ENCODE data around the gene GIPC1.
A peak's percentile ranks its signal among the peaks of the same experiment; 100 is the strongest.

Gene GIPC1

DNA sequence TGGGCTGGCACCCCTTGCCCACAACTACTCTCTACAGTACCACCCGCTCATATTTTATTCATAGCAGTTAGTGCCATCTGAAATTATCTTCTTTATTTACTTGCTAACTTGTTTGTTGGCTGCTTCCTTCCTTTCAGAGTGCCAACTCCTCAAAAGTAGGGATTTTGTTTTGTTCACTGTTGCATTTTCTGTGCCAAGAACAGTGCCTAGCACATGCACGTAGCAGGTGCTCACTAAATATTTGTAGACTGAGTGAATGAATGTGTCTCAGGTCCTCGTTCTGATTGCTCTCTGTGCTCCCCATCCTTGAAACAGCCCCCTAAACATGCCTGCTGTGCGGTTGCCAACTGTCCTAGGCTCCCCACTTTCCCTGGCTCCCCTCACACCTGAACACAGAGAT lies 1.5 kb downstream of the GIPC1 start:
- H3K9ac ChIP-seq (ENCODE audit: low read length), result no peak overlapping the region
- no peak overlapping the region for H3K4me3 ChIP-seq (ENCODE audit: low read depth, low read length)
- peak overlapping the region; percentile 98 for H3K4ac ChIP-seq (ENCODE audit: low read depth, low read length)

DNA sequence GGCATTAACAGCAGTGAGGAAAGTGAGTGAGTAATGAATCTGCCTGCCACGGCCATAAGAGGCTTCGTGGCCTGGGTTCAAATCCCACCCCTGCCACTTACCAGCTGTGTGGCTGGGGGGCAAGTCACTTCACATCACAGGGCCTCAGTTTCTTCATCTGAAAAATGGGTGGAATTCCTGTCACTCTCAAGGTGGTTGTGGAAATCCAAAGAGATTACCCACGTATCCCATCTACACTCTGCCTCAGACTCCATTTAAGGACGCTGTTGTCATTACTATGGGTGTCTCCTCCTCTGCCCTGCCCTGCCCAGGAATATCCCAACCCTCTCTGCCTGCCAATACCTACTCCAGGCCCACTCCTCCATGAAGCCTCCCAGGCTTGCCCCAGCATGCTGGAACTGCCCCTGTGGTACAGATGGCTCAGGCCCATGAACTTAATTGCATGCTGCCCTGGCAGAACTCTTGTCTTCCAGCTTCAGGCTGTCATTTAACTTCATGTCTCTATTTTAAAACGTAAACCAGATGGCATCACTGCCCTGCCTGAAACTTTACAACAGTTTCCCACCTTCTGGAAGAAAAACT lies 3.1 kb downstream of the GIPC1 start:
- Histone ChIP-seq H3K23ac (ENCODE audit: low read length) (no peak overlapping the region), H2BK120ac (ENCODE audit: insufficient read depth, low read length, poor library complexity) (no peak overlapping the region), H3K79me2 (ENCODE audit: control insufficient read depth, insufficient read depth, low read length, poor library complexity) (peaks cover 13% of the 10 kb centered on the region), H3K4me1 (ENCODE audit: control insufficient read depth in 1 of 2, insufficient read depth in 2 of 2, low read length in 2 of 2) (peaks cover 7 to 10% of the 10 kb centered on the region in 2 experiments), H4K8ac (ENCODE audit: low read depth, low read length) (no peak overlapping the region), H2AK5ac (ENCODE audit: low read length) (no peak overlapping the region), H3K4ac (ENCODE audit: low read depth, low read length) (no peak overlapping the region), H3K14ac (ENCODE audit: low read length) (no peak overlapping the region), H3K27me3 (ENCODE audit: insufficient read depth, low read length) (no peaks in the 10 kb centered on the region), H3K9me3 (ENCODE audit: insufficient read depth, low read depth, low read length) (peaks cover 2% of the 10 kb centered on the region), H3K36me3 (ENCODE audit: control insufficient read depth in 1 of 2, insufficient read depth in 2 of 2, low read length in 2 of 2) (peaks cover 24 to 29% of the 10 kb centered on the region in 2 experiments), H3K4me2 (ENCODE audit: low read length) (no peak overlapping the region), H4K91ac (ENCODE audit: low read depth, low read length) (no peak overlapping the region), H3K9ac (ENCODE audit: low read length) (no peak overlapping the region), H3K27ac (ENCODE audit: low read depth, low read length) (no peak overlapping the region), H3K4me3 (ENCODE audit: low read depth, low read length) (no peak overlapping the region), H3K18ac (ENCODE audit: low read length) (no peak overlapping the region), H2BK5ac (ENCODE audit: low read depth, low read length, poor library complexity) (no peak overlapping the region), H2BK12ac (ENCODE audit: low read length) (no peak overlapping the region), H2AFZ (ENCODE audit: insufficient read depth, low read length, poor library complexity) (no peak overlapping the region), H3K79me1 (ENCODE audit: low read length) (peaks cover 10% of the 10 kb centered on the region), H4K12ac (ENCODE audit: low read depth, low read length) (no peak overlapping the region)
- no peak for DNase-seq
- WGBS (ENCODE audit: extremely low coverage, insufficient coverage, insufficient read length), result no CpG with 5 or more reads among the region's 5 CpGs

More for the DNA sequence above, 1.5 kb downstream of the GIPC1 start:
- peaks cover 7 to 10% of the 10 kb centered on the region in 2 experiments for H3K4me1 ChIP-seq (ENCODE audit: control insufficient read depth in 1 of 2, insufficient read depth in 2 of 2, low read length in 2 of 2)
- no peak overlapping the region for H2BK5ac ChIP-seq (ENCODE audit: low read depth, low read length, poor library complexity)
- H3K79me1 ChIP-seq (ENCODE audit: low read length), result peaks cover 10% of the 10 kb centered on the region
- peaks cover 2% of the 10 kb centered on the region for H3K9me3 ChIP-seq (ENCODE audit: insufficient read depth, low read depth, low read length)
- no peak overlapping the region for H2BK120ac ChIP-seq (ENCODE audit: insufficient read depth, low read length, poor library complexity)
- WGBS (ENCODE audit: extremely low coverage, insufficient coverage, insufficient read length), result no CpG with 5 or more reads among the region's 4 CpGs
- no peak overlapping the region for H3K27ac ChIP-seq (ENCODE audit: low read depth, low read length)
- H4K91ac ChIP-seq (ENCODE audit: low read depth, low read length), result peak overlapping the region; percentile 19
- H4K8ac ChIP-seq (ENCODE audit: low read depth, low read length), result no peak overlapping the region
- H3K18ac ChIP-seq (ENCODE audit: low read length), result peak overlapping the region; percentile 77
- H3K27me3 ChIP-seq (ENCODE audit: insufficient read depth, low read length), result no peaks in the 10 kb centered on the region
- peak overlapping the region; percentile 30 for H2BK12ac ChIP-seq (ENCODE audit: low read length)
- no peak overlapping the region for H2AFZ ChIP-seq (ENCODE audit: insufficient read depth, low read length, poor library complexity)
- peak overlapping the region; percentile 81 for H3K4me2 ChIP-seq (ENCODE audit: low read length)
- no peak overlapping the region for H3K23ac ChIP-seq (ENCODE audit: low read length)
- peaks cover 13% of the 10 kb centered on the region for H3K79me2 ChIP-seq (ENCODE audit: control insufficient read depth, insufficient read depth, low read length, poor library complexity)
- no peak for DNase-seq
- H2AK5ac ChIP-seq (ENCODE audit: low read length), result no peak overlapping the region
- no peak overlapping the region for H3K14ac ChIP-seq (ENCODE audit: low read length)
- peaks cover 17 to 19% of the 10 kb centered on the region in 2 experiments for H3K36me3 ChIP-seq (ENCODE audit: control insufficient read depth in 1 of 2, insufficient read depth in 2 of 2, low read length in 2 of 2)
- peak overlapping the region; percentile 20 for H4K12ac ChIP-seq (ENCODE audit: low read depth, low read length)

DNA sequence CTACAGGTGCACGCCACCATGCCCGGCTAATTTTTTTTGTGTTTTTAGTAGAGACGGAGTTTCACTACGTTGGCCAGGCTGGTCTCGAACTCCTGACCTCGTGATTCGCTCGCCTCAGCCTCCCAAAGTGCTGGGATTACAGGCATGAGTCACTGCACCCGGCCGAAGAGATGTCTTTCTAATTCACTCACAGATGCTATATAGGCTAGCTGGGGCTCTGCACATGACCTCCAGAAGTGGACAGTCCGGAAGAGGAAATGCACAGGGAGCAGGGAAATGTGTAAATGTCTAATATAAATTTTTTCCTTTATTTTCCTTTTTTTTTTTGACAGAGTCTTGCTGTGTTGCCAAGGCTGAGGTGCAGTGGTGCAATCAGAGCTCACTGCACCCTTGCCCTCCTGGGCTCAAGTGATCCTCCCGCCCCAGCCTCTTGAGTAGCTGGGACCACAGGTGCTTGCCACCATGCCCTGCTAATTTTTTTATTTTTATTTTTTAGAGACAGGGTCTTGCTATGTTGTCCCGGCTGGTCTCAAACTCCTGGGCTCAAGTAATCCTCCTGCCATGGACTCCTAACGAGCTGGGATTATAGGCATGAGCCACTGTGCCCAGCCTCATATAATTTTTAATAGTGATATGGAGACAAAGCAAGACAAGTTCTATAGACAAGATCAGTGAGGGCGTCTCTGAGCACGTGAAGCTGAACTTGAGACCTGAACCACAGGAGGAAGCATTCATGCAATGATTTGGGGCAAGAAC lies 8.4 kb downstream of the GIPC1 start:
- Histone ChIP-seq H3K27me3 (ENCODE audit: insufficient read depth, low read length) (no peaks in the 10 kb centered on the region), H4K12ac (ENCODE audit: low read depth, low read length) (no peak overlapping the region), H4K8ac (ENCODE audit: low read depth, low read length) (no peak overlapping the region), H3K4me2 (ENCODE audit: low read length) (no peak overlapping the region), H3K36me3 (ENCODE audit: control insufficient read depth in 1 of 2, insufficient read depth in 2 of 2, low read length in 2 of 2) (peaks cover 26 to 29% of the 10 kb centered on the region in 2 experiments), H2BK12ac (ENCODE audit: low read length) (no peak overlapping the region), H3K9ac (ENCODE audit: low read length) (no peak overlapping the region), H3K23ac (ENCODE audit: low read length) (no peak overlapping the region), H3K27ac (ENCODE audit: low read depth, low read length) (no peak overlapping the region), H3K18ac (ENCODE audit: low read length) (no peak overlapping the region), H3K4me3 (ENCODE audit: low read depth, low read length) (no peak overlapping the region), H2AFZ (ENCODE audit: insufficient read depth, low read length, poor library complexity) (no peak overlapping the region), H3K4ac (ENCODE audit: low read depth, low read length) (no peak overlapping the region), H2BK5ac (ENCODE audit: low read depth, low read length, poor library complexity) (no peak overlapping the region), H2AK5ac (ENCODE audit: low read length) (no peak overlapping the region), H3K14ac (ENCODE audit: low read length) (no peak overlapping the region), H2BK120ac (ENCODE audit: insufficient read depth, low read length, poor library complexity) (no peak overlapping the region), H4K91ac (ENCODE audit: low read depth, low read length) (no peak overlapping the region), H3K79me2 (ENCODE audit: control insufficient read depth, insufficient read depth, low read length, poor library complexity) (no peaks in the 10 kb centered on the region), H3K4me1 (ENCODE audit: control insufficient read depth in 1 of 2, insufficient read depth in 2 of 2, low read length in 2 of 2) (no peaks in the 10 kb centered on the region), H3K9me3 (ENCODE audit: insufficient read depth, low read depth, low read length) (peaks cover 2% of the 10 kb centered on the region), H3K79me1 (ENCODE audit: low read length) (no peaks in the 10 kb centered on the region)
- no CpG with 5 or more reads among the region's 16 CpGs for WGBS (ENCODE audit: extremely low coverage, insufficient coverage, insufficient read length)
- DNase-seq, result no peak

DNA sequence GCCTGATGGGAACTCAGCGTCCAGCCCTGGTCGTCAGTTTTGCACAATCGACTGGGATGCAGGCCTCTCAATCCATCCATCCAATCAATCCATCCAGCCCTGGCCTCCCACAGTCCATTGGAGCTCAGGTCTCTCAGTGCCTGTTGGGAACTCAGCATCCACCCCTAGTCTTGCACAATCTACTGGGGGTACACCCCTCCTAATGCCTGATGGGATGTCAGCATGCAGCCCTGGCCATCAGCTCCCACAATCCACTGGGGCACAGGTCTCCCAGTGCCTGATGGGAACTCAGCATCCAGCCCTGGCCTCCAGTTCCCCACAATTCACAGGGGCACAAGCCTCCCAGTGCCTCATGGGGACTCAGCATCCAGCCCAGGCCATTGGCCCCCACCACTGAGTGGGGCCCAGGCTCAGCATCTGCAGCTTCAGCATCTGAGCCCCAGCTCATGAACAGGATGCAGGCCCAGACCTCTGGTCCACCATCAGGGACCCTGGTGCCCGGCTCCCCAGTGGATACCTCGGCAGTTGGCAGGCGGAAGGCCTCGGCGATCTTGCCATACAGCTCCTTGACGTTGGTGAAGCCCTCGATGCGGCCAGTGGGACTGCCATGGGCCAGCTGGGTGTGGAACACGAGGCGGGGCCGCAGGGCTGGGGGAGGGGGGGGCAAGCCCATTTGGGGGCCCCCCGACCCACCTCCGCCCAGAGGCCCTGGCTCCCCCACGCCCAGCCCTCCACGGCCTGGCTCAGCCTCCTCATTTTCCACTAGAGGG lies 13.6 kb downstream of the GIPC1 start:
- H2AK5ac ChIP-seq (ENCODE audit: low read length), result no peak overlapping the region
- H3K4me3 ChIP-seq (ENCODE audit: low read depth, low read length), result no peak overlapping the region
- no CpG with 5 or more reads among the region's 18 CpGs for WGBS (ENCODE audit: extremely low coverage, insufficient coverage, insufficient read length)
- no peak overlapping the region for H3K4ac ChIP-seq (ENCODE audit: low read depth, low read length)
- no peaks in the 10 kb centered on the region for H3K4me1 ChIP-seq (ENCODE audit: control insufficient read depth in 1 of 2, insufficient read depth in 2 of 2, low read length in 2 of 2)
- H3K18ac ChIP-seq (ENCODE audit: low read length), result no peak overlapping the region
- H2BK5ac ChIP-seq (ENCODE audit: low read depth, low read length, poor library complexity), result no peak overlapping the region
- no peak overlapping the region for H2BK12ac ChIP-seq (ENCODE audit: low read length)
- no peaks in the 10 kb centered on the region for H3K79me2 ChIP-seq (ENCODE audit: control insufficient read depth, insufficient read depth, low read length, poor library complexity)
- H3K36me3 ChIP-seq (ENCODE audit: control insufficient read depth in 1 of 2, insufficient read depth in 2 of 2, low read length in 2 of 2), result peaks cover 44 to 45% of the 10 kb centered on the region in 2 experiments
- no peak overlapping the region for H4K12ac ChIP-seq (ENCODE audit: low read depth, low read length)
- no peak overlapping the region for H2AFZ ChIP-seq (ENCODE audit: insufficient read depth, low read length, poor library complexity)
- no peak overlapping the region for H3K14ac ChIP-seq (ENCODE audit: low read length)
- H3K79me1 ChIP-seq (ENCODE audit: low read length), result no peaks in the 10 kb centered on the region
- no peak overlapping the region for H4K91ac ChIP-seq (ENCODE audit: low read depth, low read length)
- no peak overlapping the region for H3K23ac ChIP-seq (ENCODE audit: low read length)
- no peak overlapping the region for H3K27ac ChIP-seq (ENCODE audit: low read depth, low read length)
- no peak overlapping the region for H3K4me2 ChIP-seq (ENCODE audit: low read length)
- no peaks in the 10 kb centered on the region for H3K9me3 ChIP-seq (ENCODE audit: insufficient read depth, low read depth, low read length)
- no peak overlapping the region for H2BK120ac ChIP-seq (ENCODE audit: insufficient read depth, low read length, poor library complexity)
- no peak for DNase-seq
- no peaks in the 10 kb centered on the region for H3K27me3 ChIP-seq (ENCODE audit: insufficient read depth, low read length)
- no peak overlapping the region for H3K9ac ChIP-seq (ENCODE audit: low read length)
- no peak overlapping the region for H4K8ac ChIP-seq (ENCODE audit: low read depth, low read length)
